Ishikawa (cell line): ENCODE results near the gene CBX4.

Experiments used
- CEBPB ChIP-seq: IDR thresholded peaks from 2 replicates; pipeline ENCODE4 v1.6.1; 2012
- CREB1 ChIP-seq: IDR thresholded peaks from 2 replicates; pipeline ENCODE4 v1.6.1; 2012; ENCODE audit warnings: low read depth
- EP300 ChIP-seq: IDR thresholded peaks from 2 replicates; pipeline ENCODE4 v1.6.1; 2012; ENCODE audit warnings: borderline replicate concordance
- FOXM1 ChIP-seq: IDR thresholded peaks from 2 replicates; pipeline ENCODE4 v1.6.1; 2012; ENCODE audit warnings: low read depth, borderline replicate concordance
- RAD21 ChIP-seq: IDR thresholded peaks from 2 replicates; pipeline ENCODE4 v1.6.1; 2012; ENCODE audit warnings: low read depth
- TAF1 ChIP-seq: IDR thresholded peaks from 2 replicates; pipeline ENCODE4 v1.6.1; 2012; ENCODE audit warnings: low read depth, mild to moderate bottlenecking
- TEAD4 ChIP-seq: IDR thresholded peaks from 2 replicates; pipeline ENCODE4 v1.6.1; 2012
- YY1 ChIP-seq: IDR thresholded peaks from 2 replicates; pipeline ENCODE4 v1.6.1; 2012; ENCODE audit warnings: low read depth
- TF ChIP-seq, protein P1 (sequence below): IDR thresholded peaks from 2 replicates; pipeline ENCODE4 v1.6.1; 2012
- TF ChIP-seq, protein P2 (sequence below): IDR thresholded peaks from 2 replicates; pipeline ENCODE4 v1.6.1; 2012; ENCODE audit warnings: low read depth, mild to moderate bottlenecking

DNA sequence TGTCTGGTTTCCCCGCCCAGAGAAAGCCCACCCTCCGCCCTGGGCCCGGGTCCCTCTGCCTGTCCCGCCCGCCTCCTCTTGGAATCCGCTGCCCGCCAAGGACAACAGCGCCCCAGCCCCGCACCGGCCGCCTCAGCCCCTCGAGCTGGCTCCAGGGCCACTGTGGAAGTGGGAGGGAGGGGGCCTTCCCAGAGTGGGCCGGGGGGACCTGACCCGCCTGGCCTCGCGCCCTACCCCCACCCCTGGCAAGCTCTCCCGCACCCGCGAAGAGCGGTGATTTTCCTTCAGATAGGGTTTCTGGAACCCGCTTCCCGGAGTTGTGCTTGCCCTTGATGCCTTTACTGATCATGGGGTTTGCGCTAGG is 40.1 kb downstream of the CBX4 start:
- TF ChIP-seq YY1 (no peak), CEBPB (no peak), TEAD4 (no peak), RAD21 (no peak), TAF1 (no peak), FOXM1 (no peak), CREB1 (no peak), EP300 (no peak)
- TF ChIP-seq, protein P1, sequence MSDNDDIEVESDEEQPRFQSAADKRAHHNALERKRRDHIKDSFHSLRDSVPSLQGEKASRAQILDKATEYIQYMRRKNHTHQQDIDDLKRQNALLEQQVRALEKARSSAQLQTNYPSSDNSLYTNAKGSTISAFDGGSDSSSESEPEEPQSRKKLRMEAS = no peak
- TF ChIP-seq, protein P2, sequence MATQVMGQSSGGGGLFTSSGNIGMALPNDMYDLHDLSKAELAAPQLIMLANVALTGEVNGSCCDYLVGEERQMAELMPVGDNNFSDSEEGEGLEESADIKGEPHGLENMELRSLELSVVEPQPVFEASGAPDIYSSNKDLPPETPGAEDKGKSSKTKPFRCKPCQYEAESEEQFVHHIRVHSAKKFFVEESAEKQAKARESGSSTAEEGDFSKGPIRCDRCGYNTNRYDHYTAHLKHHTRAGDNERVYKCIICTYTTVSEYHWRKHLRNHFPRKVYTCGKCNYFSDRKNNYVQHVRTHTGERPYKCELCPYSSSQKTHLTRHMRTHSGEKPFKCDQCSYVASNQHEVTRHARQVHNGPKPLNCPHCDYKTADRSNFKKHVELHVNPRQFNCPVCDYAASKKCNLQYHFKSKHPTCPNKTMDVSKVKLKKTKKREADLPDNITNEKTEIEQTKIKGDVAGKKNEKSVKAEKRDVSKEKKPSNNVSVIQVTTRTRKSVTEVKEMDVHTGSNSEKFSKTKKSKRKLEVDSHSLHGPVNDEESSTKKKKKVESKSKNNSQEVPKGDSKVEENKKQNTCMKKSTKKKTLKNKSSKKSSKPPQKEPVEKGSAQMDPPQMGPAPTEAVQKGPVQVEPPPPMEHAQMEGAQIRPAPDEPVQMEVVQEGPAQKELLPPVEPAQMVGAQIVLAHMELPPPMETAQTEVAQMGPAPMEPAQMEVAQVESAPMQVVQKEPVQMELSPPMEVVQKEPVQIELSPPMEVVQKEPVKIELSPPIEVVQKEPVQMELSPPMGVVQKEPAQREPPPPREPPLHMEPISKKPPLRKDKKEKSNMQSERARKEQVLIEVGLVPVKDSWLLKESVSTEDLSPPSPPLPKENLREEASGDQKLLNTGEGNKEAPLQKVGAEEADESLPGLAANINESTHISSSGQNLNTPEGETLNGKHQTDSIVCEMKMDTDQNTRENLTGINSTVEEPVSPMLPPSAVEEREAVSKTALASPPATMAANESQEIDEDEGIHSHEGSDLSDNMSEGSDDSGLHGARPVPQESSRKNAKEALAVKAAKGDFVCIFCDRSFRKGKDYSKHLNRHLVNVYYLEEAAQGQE = no peak
